Measurements from ENCODE around the gene BID. TPM values are rescaled to one million over a fixed set of nuclear protein-coding genes. Genes with fewer than 3 reads are reported as not detected.

BID gene
- total RNA-seq, 1 donor from 2014 or later, result 7.9 TPM

DNA sequence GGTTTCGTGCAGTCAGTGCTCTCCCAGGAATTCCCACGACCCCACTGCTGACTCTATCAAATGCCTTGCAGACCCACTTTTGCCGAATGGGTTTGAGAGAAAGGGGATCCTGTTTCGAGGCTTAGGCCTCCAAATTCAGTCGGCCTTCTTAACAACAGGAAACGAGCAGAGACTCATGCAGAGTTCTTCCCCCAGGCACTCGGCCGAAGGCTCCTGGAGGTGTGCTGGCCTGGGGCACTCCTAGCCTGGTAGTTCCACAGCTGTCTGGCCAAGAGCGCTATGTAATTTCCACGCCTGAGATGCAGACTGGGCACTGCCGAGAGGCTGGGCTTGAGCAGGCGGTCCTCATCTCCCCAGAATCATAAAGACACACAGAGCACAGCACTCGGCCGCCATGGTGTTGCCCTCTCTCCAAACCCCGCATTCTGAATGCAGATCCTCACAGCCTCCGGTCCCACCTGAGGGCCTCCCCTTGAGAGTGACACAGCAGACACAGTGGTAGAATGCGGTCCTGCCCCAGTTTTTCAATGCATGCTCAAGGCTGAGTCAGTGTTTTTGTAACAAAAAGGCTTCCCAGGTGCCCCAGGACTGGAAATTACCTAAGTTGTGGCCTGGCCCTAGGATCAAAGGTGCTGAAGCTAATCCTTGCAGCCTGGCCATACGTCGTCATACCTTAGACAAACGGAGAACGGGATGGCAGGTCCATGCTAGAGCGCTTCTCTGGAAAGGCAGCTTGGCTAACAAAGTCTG is 30.2 kb upstream of the BID start:
- intact Hi-C loops (cut with DNase I), result no loop called here
- no peak for DNase-seq (ENCODE audit: low spot score)

GRCh38 chr22:17803609-17804270 is 29.5 kb upstream of the BID start:
- intact Hi-C loops (cut with DNase I), result no loop called here
- no peak for DNase-seq (ENCODE audit: low spot score)

DNA sequence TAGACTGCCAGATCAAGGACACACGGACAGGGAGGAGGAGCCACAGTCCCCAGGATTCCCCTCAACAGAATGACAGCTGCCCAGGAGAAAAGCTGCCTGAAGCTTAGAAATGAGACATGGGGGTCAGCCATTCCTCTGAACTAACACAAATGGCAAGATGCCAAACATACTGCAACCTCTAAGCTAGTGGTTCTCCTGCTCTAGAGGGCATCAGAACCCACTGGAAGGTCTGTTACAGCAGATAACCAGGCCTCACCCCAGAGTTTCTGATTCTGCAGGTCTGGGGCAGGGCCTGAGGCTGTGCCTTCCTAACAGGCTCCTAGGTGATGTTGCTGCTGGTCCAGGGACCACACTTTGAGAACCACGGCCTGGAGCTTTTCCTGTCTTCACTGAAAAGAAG is 28.6 kb upstream of the BID start:
- intact Hi-C loops (cut with DNase I), result no loop called here
- no peak for DNase-seq (ENCODE audit: low spot score)

GRCh38 chr22:17802411-17802810 is 28.1 kb upstream of the BID start:
- intact Hi-C loops (cut with DNase I), result no loop called here
- no peak for DNase-seq (ENCODE audit: low spot score)

DNA sequence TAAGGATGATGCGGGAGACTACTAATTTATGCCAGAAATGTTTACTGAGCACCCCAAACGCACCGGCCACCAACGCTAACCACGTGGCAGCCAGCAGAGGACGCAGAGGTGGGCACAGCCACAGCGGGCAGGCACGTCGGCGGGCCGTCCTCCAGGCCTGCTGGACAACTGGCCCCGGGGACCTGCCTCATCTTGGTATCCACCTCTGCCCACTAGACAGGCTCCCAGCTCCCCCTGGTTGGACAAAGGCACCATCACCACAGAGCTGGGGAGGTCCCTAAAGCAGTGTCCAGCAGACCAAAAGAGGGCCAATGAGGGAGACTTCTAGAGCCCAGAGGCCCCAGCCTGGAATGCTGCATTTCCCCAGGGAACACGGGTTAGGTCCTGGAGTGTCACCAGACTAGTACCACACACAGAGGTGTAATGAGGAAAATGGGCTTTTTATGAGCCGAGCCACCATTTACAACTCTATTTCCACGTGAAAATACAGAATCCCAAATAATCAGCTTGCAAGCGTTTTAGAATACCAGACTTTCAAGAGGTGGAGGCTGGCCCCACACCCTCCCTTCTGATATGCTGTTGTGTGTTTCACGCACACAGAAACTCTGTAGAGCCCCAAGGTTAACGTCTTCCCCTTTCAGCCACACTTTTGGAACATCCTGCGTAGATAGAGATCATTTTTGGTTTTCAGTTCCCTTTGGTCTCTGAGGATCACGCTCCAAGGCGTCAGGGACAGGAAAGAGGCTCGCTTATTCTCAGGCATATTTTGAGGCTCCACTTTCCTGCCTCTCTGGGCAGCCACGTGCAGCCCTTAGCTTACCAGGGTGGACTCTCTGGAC is 23.7 kb upstream of the BID start:
- intact Hi-C loops (cut with DNase I), result no loop called here

DNA sequence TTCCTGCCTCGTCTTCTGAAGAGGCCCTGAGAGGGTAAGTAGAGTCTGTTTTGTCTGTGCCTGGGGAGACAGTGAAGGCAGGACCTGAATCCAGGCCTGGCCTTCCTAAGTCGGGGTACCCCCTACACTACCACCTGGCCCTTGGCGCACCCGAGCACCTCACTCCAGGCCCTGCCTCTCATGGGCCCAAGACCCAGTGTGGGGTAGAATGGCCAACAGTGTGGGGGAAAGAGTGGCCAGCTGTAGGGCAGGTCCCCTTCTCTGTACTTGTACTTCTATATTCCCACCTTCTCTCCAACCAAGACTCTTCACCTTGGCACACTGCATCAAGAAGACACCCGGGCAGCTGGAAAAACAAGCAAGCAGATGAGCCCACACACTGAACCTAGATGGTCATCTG is 22.4 kb upstream of the BID start:
- no peak for DNase-seq (ENCODE audit: low spot score)
- intact Hi-C loops (cut with DNase I), result no loop called here

More for the DNA sequence above, 23.7 kb upstream of the BID start:
- DNase-seq (ENCODE audit: low spot score), result no peak

GRCh38 chr22:17795661-17796548 is 21.6 kb upstream of the BID start:
- intact Hi-C loops (cut with DNase I), result no loop called here
- DNase-seq (ENCODE audit: low spot score), result no peak

DNA sequence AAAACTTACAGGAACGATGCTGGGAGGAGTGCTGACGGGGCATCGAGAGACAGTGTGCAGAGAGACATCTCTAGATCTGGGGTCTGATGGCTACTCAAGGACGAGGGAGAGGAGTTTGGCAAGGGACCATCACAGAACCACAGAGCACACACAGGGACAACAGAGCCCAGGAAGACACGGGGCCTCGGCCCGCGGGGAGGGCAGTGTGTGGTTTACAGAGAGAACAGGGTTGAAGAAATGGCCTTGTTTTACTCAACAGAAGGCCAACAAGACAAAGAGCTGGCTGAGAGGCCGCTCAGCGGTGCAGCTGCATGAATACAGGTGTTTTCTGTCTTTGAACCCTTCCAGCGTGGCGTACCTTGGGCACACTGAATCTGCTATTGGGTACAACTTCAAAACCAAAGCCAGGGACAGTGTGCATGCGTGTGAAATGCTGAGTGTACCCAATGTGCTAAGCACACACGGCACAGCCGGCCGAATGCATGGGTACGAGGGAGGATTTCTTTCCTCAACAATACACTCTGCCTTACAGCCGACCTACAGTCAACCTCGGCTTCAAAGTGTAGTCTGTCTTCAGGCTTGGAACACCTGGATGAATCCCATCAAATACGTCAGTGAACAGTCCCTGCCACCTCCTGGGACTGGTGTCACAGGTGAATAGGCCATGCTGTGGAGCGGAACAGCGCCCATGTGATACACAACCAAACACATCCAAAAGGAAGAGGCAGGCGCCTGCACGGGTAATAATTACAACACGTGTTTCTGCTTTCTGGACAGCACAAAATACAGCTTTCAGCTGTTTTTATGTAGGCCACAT is 20.7 kb upstream of the BID start:
- intact Hi-C loops (cut with DNase I), result no loop called here
- DNase-seq (ENCODE audit: low spot score), result no peak

GRCh38 chr22:17792854-17793434 is 18.7 kb upstream of the BID start:
- intact Hi-C loops (cut with DNase I), result no loop called here
- no peak for DNase-seq (ENCODE audit: low spot score)

DNA sequence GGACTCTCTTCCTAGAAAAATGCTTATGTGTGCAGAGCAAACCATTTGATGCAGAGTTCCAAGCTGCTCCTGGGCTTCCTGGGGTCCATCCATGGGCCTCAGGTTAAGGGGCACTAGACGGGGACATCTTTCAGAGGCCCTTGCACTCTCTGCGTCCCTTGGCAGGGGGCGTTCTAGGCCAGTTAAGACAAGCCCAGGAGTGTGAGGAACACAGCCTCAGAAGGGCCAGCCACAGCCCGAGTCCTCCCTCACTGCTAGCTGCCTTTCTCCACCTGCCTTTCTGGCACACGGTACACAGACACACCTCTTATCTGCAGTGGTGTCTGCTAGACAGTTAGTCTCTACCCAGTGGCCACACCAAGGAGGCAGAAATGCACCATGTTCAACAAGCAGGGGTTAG is 18.0 kb upstream of the BID start:
- no peak for DNase-seq (ENCODE audit: low spot score)
- intact Hi-C loops (cut with DNase I), result no loop called here

DNA sequence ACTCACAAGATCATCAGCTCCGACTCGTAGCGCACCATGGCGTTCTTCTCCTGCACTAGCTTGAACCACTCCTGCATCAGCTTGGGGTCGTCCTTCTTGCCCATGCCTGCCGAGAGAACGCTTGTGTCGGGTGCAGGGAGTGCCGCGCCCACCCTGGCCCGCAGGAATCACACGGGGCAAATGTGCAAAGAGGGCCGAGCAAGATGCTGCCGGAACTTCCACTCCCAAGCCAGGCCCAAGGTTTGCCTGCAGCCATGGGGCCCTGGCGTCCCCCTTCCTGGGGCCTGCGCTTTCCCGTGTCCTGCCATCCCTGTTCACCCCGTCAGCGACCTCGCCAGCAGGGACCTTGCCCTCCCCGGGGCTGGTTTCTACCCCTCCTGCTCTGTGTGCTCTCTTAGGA is 16.9 kb upstream of the BID start:
- no peak for DNase-seq (ENCODE audit: low spot score)
- intact Hi-C loops (cut with DNase I), result no loop called here

- intact Hi-C loops (cut with DNase I), result no loop called here
- DNase-seq (ENCODE audit: low spot score), result no peak
Measured at GRCh38 chr22:17789379-17790200, 15.3 kb upstream of the BID start.

DNA sequence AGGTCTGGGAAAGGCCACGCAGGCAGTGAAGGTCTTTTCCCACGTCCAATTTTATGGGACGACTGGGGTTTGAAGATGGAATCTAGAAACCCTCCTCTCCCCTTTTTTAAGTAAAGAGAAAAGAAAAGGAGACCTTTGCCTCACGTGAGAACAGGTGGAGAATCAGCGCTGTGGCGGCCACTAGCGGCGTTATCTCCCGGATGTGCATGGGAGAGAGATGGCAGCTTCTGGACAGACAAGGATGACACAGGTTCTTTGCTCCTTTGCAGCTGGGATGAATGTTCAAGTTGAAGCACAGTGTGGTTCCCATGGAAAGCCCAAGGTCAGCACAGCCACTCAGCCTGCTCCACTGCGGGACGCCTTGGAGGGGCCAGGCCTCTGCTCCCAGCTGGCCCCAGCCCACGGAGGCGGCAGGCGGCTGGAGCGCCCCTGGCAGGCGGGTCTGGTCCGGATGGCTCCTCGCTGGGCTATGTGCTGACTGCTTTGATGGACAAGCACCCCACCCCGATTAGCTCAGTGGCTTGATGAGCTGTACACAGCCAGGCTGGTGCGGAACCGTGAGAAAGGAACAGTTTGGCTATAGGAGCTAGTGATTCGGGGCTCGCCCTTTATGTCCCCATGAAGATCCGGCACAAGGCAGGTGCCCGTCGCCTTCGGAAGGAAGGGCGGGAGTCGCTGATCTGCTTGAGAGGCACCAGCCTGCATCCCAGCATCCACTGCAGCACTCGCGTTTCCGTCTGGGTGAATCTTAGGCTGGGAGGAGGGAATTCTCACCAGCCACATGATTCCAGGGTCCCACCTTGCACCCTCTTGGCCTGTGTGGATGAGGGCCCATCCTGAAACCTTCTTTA is 14.5 kb upstream of the BID start:
- no peak for DNase-seq (ENCODE audit: low spot score)
- intact Hi-C loops (cut with DNase I), result no loop called here

DNA sequence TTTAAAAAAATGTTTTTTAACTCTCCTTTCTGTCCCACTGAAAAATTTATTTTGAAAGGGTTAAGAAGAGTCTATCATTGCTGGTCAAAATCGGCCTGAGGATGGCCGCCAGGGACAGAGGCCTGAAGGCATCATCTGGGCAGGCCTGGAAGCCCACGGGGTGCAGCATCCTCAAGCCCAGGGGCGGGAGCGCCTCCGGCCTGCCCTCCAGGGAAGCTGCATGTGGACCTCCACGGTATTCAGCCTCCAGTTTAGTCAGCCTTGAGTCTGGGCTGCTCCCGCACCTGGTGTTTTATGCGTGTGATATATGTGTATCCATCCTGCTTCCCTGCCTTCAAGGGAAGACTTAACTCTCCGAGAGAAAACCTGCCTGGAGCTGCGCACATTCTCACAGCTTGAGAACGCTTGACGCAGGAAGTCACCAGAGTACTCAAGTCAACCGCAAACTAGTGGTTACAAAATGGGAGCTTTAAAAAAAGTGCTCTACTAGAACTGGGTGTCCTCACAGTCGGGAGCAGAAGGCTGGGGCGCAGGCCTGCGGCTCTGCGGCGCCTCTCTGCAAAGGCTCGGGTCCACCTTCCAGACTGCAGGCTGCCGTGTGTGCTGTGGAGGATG is 13.6 kb upstream of the BID start:
- intact Hi-C loops (cut with DNase I), result no loop called here
- no peak for DNase-seq (ENCODE audit: low spot score)

DNA sequence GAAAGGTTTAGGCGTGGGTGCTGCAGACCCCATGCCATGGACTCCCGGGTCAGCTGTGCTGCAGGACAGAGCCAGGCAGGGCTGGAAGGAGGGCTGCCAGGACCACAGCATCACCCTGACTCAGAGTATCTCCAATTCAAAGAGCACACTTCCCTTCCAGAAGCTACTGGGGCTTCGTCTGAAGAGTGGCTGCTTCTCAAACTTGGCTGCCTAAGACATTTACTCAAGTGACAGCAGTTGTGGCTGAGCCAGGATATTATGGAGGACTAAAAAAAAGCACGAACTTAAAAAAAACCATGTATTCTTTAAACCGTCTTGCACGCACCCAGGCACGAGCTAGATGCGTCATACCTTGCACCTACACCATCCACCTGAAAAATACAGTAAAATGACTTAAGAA is 13.0 kb upstream of the BID start:
- intact Hi-C loops (cut with DNase I), result no loop called here
- DNase-seq (ENCODE audit: low spot score), result no peak

DNA sequence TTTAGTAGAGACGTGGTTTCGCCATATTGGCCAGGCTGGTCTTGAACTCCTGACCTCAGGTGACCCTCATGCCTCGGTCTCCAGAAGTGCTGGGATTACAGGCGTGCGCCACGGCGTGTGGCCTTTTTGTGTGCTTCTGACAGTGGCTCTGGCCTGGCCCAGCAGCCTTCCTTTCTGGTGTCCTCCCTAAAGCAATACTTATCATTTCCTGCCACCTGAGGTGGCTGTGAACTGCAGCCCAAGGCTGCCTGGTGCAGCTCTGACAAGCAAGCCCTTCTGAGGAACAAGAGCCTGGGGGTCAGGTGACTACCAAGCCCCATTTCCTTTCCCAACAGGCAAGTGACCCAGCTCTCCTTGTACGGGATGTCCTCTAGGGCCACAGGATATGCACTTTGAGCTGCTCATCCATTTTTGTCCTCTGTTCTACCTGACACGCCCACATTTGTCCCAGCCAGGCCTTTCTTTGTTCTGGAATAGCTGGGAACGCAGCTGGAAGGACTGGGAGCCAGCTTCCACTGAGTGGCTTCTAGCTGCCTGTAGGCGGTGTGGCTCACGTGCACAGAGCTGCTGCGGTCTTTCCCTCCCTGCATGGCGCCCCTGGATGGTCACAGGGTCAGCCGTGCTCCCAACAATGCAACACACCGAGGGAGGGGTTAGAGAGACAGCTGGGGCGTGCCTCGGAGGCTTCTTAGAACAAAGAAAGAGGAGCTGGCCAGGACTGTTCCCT is 12.3 kb upstream of the BID start:
- DNase-seq (ENCODE audit: low spot score), result peak; percentile 91
- intact Hi-C loops (cut with DNase I), result no loop called here

All from cardiac septum (tissue), 1 donor.